Ovary (tissue), 9 donors: ENCODE results near the gene PRSS3. TPM values are rescaled to one million over a fixed set of nuclear protein-coding genes. Genes with fewer than 3 reads are reported as not detected.
"Not testable (repeated sequence)": the region's sequence is repeated elsewhere in the genome, so short reads cannot be mapped to it uniquely, and the experiment has no call there.

Experiments
- DNase-seq, 5 donors: peaks; one replicate each; pipeline ENCODE4 v3.0.0-alpha.2; 2019 to 2020
- H3K27ac ChIP-seq, 2 donors: fragments of 200-600 bp; one replicate each; pipeline versions ENCODE4 v1.5.1 to v1.8.0; 2019 to 2022
- H3K27me3 ChIP-seq: fragments of 200-600 bp; one replicate; pipeline ENCODE4 v1.8.0; 2022
- H3K36me3 ChIP-seq: fragments of 200-600 bp; sonication (generic); one replicate; pipeline ENCODE4 v1.5.1; 2019
- H3K4me1 ChIP-seq: one replicate; pipeline ENCODE4 v1.8.1; 2013; ENCODE audit warnings: mild to moderate bottlenecking, moderate library complexity; ENCODE audit not compliant: insufficient read depth
- H3K4me3 ChIP-seq: fragments of 200-600 bp; sonication (generic); one replicate; pipeline ENCODE4 v1.5.1; 2017
- H3K9me3 ChIP-seq, 2 donors: fragments of 200-600 bp in 1 of 2; sonication (generic) in 1 of 2; one replicate each; pipeline versions ENCODE4 v1.5.1 to v1.8.1; 2013 to 2019; ENCODE audit warnings: mild to moderate bottlenecking in 1 of 2, moderate library complexity in 1 of 2
- EP300 ChIP-seq: sonication (generic); formaldehyde crosslinking; IDR thresholded peaks from one replicate; pipeline ENCODE4 v1.6.1; 2017; ENCODE audit warnings: antibody characterized with exemption
- POLR2A ChIP-seq: fragments of 450-650 bp; IDR thresholded peaks from one replicate; pipeline ENCODE4 v1.6.1; 2017; ENCODE audit warnings: antibody characterized with exemption, mild to moderate bottlenecking, moderate library complexity
- WGBS, 3 donors: extraction: QIAGEN DNeasy Blood & Tissue Kit in 1 of 3; methylation state at CpG; one replicate each; pipeline versions ENCODE4 v1.1.5 to v1.1.7; 2013 to 2017; 5-methylcytosine and 5-hydroxymethylcytosine counted together
- intact Hi-C, 4 donors: fragments of 100-400 bp; cut with DNase I; formaldehyde crosslinking; loops; one replicate each; pipeline versions ENCODE4 v1.11.0 to v1.15.1; 2022 to 2023
- polyA plus RNA-seq, 2 donors: library from polyadenylated mRNA; stranded (reverse); fragments of 200-250 nt in 1 of 2; fragments of 350-450 nt in 1 of 2; fragmentation: Illumina TruSeq in 1 of 2; extraction: RNeasy Lipid Tissue Mini Kit (QIAGEN cat#74804) in 1 of 2; gene quantifications; one replicate each; pipeline ENCODE4 v1.2.3, GENCODE V29; 2013 to 2014
- total RNA-seq, 7 donors: library from RNA; depleted of rRNA in 2 of 7; stranded (reverse); fragments of >200 nt in 2 of 7; fragmentation: NEBNext Ultra II Directional in 3 of 7; extraction: Animal tissue kit (Norgen Biotek cat#: 25700) in 3 of 7; gene quantifications; one replicate each; pipeline versions ENCODE4 v1.1.0 to v1.2.4, GENCODE V29; 2016 to 2023
- TF ChIP-seq, protein P1 (sequence below), 3 donors: fragments of 450-650 bp in 2 of 3; fragments of 200-600 bp in 1 of 3; IDR thresholded peaks; one replicate each; pipeline versions ENCODE4 v1.5.1 to v1.8.0; 2016 to 2022; ENCODE audit warnings: antibody characterized with exemption in 3 of 3, mild to moderate bottlenecking in 1 of 3
- donor health status: DM: no; HTN: no; CAD: no; lungs with moderate emphysema.
- donor health status: DM: no; HTN: no; CAD: no.
- donor health status: Bipolar disorder and iron deficiency.
- donor health status: DM: yes; HTN: yes; CAD: no.
- donor health status: DM: no; HTN: no; CAD: no.
- donor health status: DM: yes; HTN: yes; CAD: no.

The PRSS3 gene
- total and polyA plus RNA-seq, 9 donors: 1.4 to 2.0 TPM; not detected in 7

DNA sequence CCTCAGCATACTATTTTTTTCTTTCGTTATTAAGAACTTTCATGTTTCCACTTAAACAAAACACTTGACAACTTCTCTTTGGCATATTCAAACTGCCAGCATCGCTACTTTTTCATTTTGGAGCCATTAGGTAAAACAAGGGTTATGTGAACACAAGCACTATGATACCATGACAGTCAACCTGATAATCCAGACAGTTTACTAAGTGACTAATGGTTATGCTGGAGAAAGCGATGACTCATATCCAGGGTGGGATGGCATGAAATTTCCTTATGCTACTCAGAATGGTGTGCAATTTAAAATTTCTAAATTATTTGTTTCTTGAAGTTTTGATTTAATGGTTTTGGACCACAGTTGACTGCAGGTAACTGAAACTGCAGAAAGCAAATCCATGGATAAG is 29.9 kb upstream of the PRSS3 start:
- Histone ChIP-seq H3K36me3 (no peaks in the 10 kb centered on the region), H3K27ac (no peak overlapping the region), H3K27me3 (no peaks in the 10 kb centered on the region), H3K4me1 (no peaks in the 10 kb centered on the region), H3K9me3 (no peaks in the 10 kb centered on the region), H3K4me3 (no peak overlapping the region)
- intact Hi-C loops: no loop called here
- WGBS, 3 donors: 87 to 94% (median 92%) methylated on average over 3 of the region's 3 CpGs
- no peak for DNase-seq
- TF ChIP-seq EP300: no peak
- TF ChIP-seq POLR2A: no peak
- TF ChIP-seq, protein P1, sequence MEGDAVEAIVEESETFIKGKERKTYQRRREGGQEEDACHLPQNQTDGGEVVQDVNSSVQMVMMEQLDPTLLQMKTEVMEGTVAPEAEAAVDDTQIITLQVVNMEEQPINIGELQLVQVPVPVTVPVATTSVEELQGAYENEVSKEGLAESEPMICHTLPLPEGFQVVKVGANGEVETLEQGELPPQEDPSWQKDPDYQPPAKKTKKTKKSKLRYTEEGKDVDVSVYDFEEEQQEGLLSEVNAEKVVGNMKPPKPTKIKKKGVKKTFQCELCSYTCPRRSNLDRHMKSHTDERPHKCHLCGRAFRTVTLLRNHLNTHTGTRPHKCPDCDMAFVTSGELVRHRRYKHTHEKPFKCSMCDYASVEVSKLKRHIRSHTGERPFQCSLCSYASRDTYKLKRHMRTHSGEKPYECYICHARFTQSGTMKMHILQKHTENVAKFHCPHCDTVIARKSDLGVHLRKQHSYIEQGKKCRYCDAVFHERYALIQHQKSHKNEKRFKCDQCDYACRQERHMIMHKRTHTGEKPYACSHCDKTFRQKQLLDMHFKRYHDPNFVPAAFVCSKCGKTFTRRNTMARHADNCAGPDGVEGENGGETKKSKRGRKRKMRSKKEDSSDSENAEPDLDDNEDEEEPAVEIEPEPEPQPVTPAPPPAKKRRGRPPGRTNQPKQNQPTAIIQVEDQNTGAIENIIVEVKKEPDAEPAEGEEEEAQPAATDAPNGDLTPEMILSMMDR (IDR thresholded peaks at IDR 0.05): no peak

DNA sequence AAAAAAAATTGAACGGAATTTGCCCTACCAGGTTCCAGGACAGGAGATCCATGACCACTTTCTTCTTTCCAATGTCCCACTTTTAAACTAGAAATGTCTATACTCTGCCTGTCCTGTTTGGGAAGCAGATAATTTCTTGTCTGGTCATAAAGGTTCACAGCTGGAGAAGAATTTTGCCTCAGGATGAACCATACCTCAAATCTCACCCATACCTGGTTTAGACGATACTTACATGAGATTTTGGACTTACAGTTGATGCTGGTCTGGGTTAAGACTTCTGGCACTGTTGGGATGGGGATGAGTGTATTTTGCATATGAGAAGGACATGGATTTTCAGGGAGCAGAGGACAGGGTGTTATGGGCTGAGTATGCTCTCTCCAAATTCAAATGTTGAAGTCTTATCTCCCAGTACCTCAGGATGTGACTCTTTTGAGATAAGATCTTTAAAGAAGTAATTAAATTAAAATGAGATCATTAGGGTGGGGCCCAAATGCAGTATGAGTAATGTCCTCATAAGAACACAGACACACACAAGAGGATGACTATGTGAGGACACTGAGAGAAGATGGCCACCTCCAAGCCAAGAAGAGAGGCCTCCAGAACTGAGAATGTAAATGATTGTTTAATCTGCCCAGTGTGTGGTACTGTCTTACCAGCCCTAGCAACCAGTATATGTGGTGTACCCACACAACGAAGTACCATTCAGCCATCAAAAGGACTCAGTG is 25.0 kb upstream of the PRSS3 start:
- H3K4me1 ChIP-seq, intact Hi-C loops, H3K9me3 ChIP-seq, H3K27me3 ChIP-seq, H3K4me3 ChIP-seq, DNase-seq, H3K36me3 ChIP-seq, H3K27ac ChIP-seq: not testable (repeated sequence)
- WGBS, 3 donors: 92 to 93% (median 93%) methylated on average over 3 of the region's 3 CpGs

DNA sequence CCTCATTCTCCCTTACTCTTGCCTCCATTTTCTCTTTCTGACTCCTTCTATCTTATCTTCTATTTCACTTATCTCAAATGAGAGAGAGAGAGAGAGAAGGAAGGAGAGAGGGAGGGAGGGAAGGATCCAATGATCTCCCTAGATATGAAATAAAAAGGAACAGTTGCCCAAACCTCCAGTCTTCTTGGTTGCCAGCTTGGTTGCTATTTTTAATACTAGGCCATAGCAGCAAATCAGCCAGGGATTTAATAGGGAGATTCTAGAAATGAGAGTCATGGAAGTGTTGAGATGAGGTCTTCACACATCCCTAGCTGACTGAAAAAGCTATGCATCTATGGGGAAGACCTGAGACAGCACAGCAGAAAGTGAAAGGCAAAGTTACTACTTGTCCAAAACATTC is 22.2 kb upstream of the PRSS3 start:
- H3K9me3 ChIP-seq, intact Hi-C loops, DNase-seq, H3K4me3 ChIP-seq, H3K36me3 ChIP-seq, H3K4me1 ChIP-seq, H3K27me3 ChIP-seq, H3K27ac ChIP-seq: not testable (repeated sequence)

DNA sequence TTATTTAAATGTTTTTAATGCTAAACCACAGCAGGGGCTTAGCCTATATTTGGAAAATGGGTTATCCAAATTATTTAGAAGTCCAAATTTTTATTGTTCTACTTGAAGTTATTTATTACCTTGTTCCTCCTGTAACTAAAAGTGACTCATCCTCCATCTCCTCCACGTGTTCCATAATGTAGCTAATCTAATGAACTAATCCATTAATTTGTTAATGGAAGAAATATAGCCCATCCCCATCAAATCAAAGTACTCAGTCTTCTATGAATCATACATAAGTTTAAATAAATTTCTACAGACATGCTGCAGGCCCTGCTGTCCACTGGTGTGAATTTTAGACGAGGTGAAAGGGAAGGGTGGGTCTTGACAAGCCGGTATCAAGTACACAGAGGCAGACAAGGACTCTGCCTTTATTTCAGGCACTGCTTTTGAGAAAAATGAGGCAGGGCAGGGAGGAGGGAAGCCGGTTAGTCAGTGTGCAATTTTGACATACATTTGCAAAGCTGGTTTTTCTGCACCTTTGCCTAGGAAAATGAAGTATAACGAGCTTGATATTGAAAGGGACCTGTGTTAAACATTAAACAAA is 21.2 kb upstream of the PRSS3 start:
- H3K36me3 ChIP-seq, H3K27me3 ChIP-seq, H3K4me3 ChIP-seq, H3K27ac ChIP-seq, H3K4me1 ChIP-seq, H3K9me3 ChIP-seq, DNase-seq, intact Hi-C loops: not testable (repeated sequence)
- WGBS, 3 donors: 48 to 73% (median 70%) methylated on average over 5 of the region's 5 CpGs

DNA sequence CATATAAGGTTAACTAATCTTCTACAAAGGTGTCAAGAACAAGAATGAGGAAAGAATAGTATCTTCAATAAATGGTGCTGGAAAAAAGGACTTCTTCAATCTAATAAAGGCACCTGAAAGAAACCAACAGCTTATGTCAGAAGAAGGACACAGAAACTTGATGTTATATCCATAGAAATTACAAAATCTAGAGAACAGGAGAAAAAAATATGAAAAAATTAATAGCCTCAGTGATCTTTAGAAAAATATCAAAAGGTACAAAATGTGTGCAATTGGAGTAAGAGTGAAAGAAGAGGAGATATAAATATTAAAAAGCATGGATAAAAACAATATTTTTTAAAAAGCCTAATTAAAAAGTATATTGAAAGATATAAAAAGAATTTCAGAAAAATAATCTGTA is 18.8 kb upstream of the PRSS3 start:
- DNase-seq: no peak
- Histone ChIP-seq H3K27ac (no peak overlapping the region), H3K27me3 (no peaks in the 10 kb centered on the region), H3K36me3 (no peaks in the 10 kb centered on the region), H3K4me1 (no peaks in the 10 kb centered on the region), H3K4me3 (no peak overlapping the region), H3K9me3 (no peaks in the 10 kb centered on the region)
- no peak for TF ChIP-seq EP300
- TF ChIP-seq POLR2A: no peak
- TF ChIP-seq, protein P1 (IDR thresholded peaks at IDR 0.05): no peak
- intact Hi-C loops: no loop called here

DNA sequence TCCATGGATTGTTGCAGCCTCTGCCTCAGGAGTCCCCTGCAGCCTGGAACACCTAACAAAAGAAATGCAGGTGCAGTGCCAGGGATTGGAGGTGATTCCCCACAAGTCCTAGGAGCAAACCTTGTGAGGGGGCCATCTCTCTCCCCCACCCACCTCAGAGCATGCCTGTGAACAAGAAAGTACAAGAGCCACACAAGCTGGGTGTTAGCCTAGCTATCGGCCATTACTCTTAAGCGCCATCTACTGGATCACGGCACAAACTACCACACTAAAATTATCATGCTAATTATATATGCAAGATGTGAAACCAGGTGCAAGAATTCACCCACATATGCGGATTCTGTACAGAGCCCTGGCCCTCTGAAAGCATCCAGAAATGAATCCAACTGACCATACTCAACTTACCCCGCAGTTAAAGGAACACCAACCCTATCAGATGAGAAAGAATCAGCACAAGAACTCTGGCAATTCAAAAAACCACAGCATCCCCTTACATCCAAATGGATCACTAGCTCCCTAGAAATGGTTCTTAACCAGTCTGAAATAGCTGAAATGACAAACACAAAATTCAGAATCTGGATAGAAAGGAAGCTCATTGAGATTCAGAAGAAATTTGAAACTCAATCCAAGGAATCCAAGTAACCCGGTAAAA is 16.5 kb upstream of the PRSS3 start:
- DNase-seq: no peak
- H3K36me3 ChIP-seq: no peaks in the 10 kb centered on the region
- no peaks in the 10 kb centered on the region for H3K4me1 ChIP-seq
- no peaks in the 10 kb centered on the region for H3K9me3 ChIP-seq
- H3K27me3 ChIP-seq: no peaks in the 10 kb centered on the region
- TF ChIP-seq EP300 (no peak), POLR2A (no peak)
- TF ChIP-seq, protein P1 (IDR thresholded peaks at IDR 0.05): no peak
- intact Hi-C loops: no loop called here
- WGBS, 3 donors: 12 to 16% (median 14%) methylated on average over 6 of the region's 6 CpGs
- H3K27ac ChIP-seq: no peak overlapping the region
- H3K4me3 ChIP-seq: no peak overlapping the region
